HUES6 (cell line): ENCODE measurements around the gene RNF17.
A peak's percentile ranks its signal among the peaks of the same experiment; 100 is the strongest.

Experiments
- H3K27ac ChIP-seq: 2 replicates; pipeline ENCODE4 v1.7.0; 2013; ENCODE audit warnings: low read depth, mild to moderate bottlenecking, low read length, inconsistent platforms
- H3K27me3 ChIP-seq: 2 replicates; pipeline ENCODE4 v1.6.1; 2013; ENCODE audit warnings: low read length; ENCODE audit not compliant: control insufficient read depth, insufficient read depth
- H3K36me3 ChIP-seq: 2 replicates; pipeline ENCODE4 v1.6.1; 2013; ENCODE audit warnings: low read length; ENCODE audit not compliant: control insufficient read depth, insufficient read depth
- H3K4me1 ChIP-seq: 2 replicates; pipeline ENCODE4 v1.6.1; 2013; ENCODE audit warnings: low read length; ENCODE audit not compliant: control insufficient read depth, insufficient read depth
- H3K4me3 ChIP-seq: 2 replicates; pipeline ENCODE4 v1.5.1; 2013; ENCODE audit warnings: low read depth, low read length
- H3K9ac ChIP-seq: one replicate; pipeline ENCODE4 v1.6.1; 2013; ENCODE audit warnings: mild to moderate bottlenecking, low read length
- H3K9me3 ChIP-seq: 2 replicates; pipeline ENCODE4 v1.6.1; 2013; ENCODE audit warnings: low read depth, low read length; ENCODE audit not compliant: control insufficient read depth, insufficient read depth

RNF17 gene

GRCh38 chr13:24922745-24923591, 159.0 kb downstream of the RNF17 start:
- H3K9me3 ChIP-seq = no peaks in the 10 kb centered on the region
- H3K36me3 ChIP-seq = no peaks in the 10 kb centered on the region
- peak overlapping the region; percentile 93 for H3K9ac ChIP-seq
- peak overlapping the region; percentile 91 for H3K27ac ChIP-seq
- no peaks in the 10 kb centered on the region for H3K27me3 ChIP-seq
- 0 out of 2 replicates have a peak, but pooled peaks cover 6% of the 10 kb centered on the region for H3K4me1 ChIP-seq
- peak overlapping the region; percentile 88 for H3K4me3 ChIP-seq

GRCh38 chr13:24925318-24926231, 161.6 kb downstream of the RNF17 start:
- Histone ChIP-seq H3K36me3 (no peaks in the 10 kb centered on the region), H3K9ac (no peak overlapping the region), H3K4me1 (0 out of 2 replicates have a peak, but pooled peaks cover 6% of the 10 kb centered on the region), H3K4me3 (no peak overlapping the region), H3K27ac (no peak overlapping the region), H3K9me3 (no peaks in the 10 kb centered on the region), H3K27me3 (no peaks in the 10 kb centered on the region)

- Histone ChIP-seq H3K9me3 (no peaks in the 10 kb centered on the region), H3K36me3 (no peaks in the 10 kb centered on the region), H3K9ac (no peak overlapping the region), H3K27ac (no peak overlapping the region), H3K4me1 (peaks cover 7% of the 10 kb centered on the region; the same call in 1 of the 2 replicates), H3K4me3 (no peak overlapping the region), H3K27me3 (peaks cover 14% of the 10 kb centered on the region)
Measured at GRCh38 chr13:24927810-24928404, 163.9 kb downstream of the RNF17 start.

GRCh38 chr13:24929196-24929595, 165.2 kb downstream of the RNF17 start:
- no peaks in the 10 kb centered on the region for H3K9me3 ChIP-seq
- H3K4me1 ChIP-seq = peaks cover 8% of the 10 kb centered on the region; the same call in 1 of the 2 replicates
- H3K4me3 ChIP-seq = no peak overlapping the region
- no peaks in the 10 kb centered on the region for H3K36me3 ChIP-seq
- H3K27ac ChIP-seq = no peak overlapping the region
- no peak overlapping the region for H3K9ac ChIP-seq
- peaks cover 14% of the 10 kb centered on the region for H3K27me3 ChIP-seq
